Endometrial microvascular endothelial cells (primary cell): Measurements from ENCODE around the gene SLC30A2. TPM values are rescaled to one million over a fixed set of nuclear protein-coding genes. Genes with fewer than 3 reads are reported as not detected.

Experiments used
- in situ Hi-C: cut with HindIII; loops from 2 replicates; pipeline ENCODE4 v1.10.0; 2017; ENCODE audit warnings: low sequenced_read_pairs, low pct_unique_long_range_greater_than_20kb; ENCODE audit errors: inconsistent ontology term
- total RNA-seq: library from RNA; depleted of rRNA; stranded (reverse); fragments of >200 nt; gene quantifications from one replicate; pipeline ENCODE4 v1.2.3, GENCODE V29; 2015; ENCODE audit errors: inconsistent ontology term

Gene SLC30A2
- total RNA-seq, 1 donor from 2014 or later = not detected

DNA sequence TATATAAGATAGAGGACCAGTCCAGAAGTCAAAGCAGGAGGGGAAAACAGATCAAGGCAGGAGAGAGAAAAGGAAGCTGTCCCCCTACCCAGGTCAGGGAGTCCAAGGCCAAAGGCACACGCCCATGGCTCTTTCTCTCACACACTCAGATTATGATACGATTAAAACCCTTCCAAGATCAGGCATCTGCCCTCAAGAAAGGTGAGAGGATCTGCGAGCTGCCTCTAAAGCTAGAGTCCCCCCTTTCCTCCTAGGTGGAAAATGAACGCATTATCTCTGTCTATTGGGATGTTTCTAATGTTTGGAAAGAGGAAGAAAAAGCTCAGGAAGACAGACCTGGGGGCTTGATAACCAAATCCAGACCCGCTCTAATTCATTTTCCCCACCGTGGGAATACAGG is 55.7 kb downstream of the SLC30A2 start:
- in situ Hi-C loops = loop anchor here (10.0 kb wide), 1 partner anchor 95 kb away; no protein-coding TSS in a partner anchor

- in situ Hi-C loops = loop anchor here (10.0 kb wide), 1 partner anchor 95 kb away; no protein-coding TSS in a partner anchor
Observed at GRCh38 chr1:25989440-25990234, 56.3 kb downstream of the SLC30A2 start.

GRCh38 chr1:25987951-25988350 is 58.0 kb downstream of the SLC30A2 start:
- in situ Hi-C loops = no loop called here

Other genes starting within 250 kb of the SLC30A2 start
- 87.4 TPM for gene SELENON, start 245.9 kb downstream of the SLC30A2 start, total RNA-seq
- gene MTFR1L, start 226.2 kb downstream of the SLC30A2 start, total RNA-seq = 47.1 TPM
- 1.6 TPM for gene AUNIP, start 186.7 kb downstream of the SLC30A2 start, total RNA-seq
- 5.5 TPM for gene PAQR7, start 170.4 kb downstream of the SLC30A2 start, total RNA-seq
- 92.3 TPM for gene STMN1, start 139.7 kb downstream of the SLC30A2 start, total RNA-seq
- 11.5 TPM for gene PAFAH2, start 48.1 kb downstream of the SLC30A2 start, total RNA-seq
- gene EXTL1, start 24.3 kb downstream of the SLC30A2 start, total RNA-seq = not detected
- gene TRIM63, start 21.5 kb upstream of the SLC30A2 start, total RNA-seq = not detected
- gene PDIK1L, start 65.7 kb upstream of the SLC30A2 start, total RNA-seq = 4.1 TPM
- gene FAM110D, start 113.0 kb upstream of the SLC30A2 start, total RNA-seq = 1.1 TPM
- gene C1orf232, start 122.8 kb upstream of the SLC30A2 start, total RNA-seq = not detected
- gene ZNF593, start 123.8 kb upstream of the SLC30A2 start, total RNA-seq = 49.0 TPM
- not detected for gene ZNF593OS, start 125.7 kb upstream of the SLC30A2 start, total RNA-seq
- gene CNKSR1, start 131.4 kb upstream of the SLC30A2 start, total RNA-seq = not detected
- not detected for gene CATSPER4, start 144.5 kb upstream of the SLC30A2 start, total RNA-seq
- 11.7 TPM for gene CEP85, start 188.1 kb upstream of the SLC30A2 start, total RNA-seq
- 165 TPM for gene SH3BGRL3, start 234.0 kb upstream of the SLC30A2 start, total RNA-seq